NOMO-1 (cell line): Measurements from ENCODE around the gene DENND2A.
"Not testable (repeated sequence)": the region's sequence is repeated elsewhere in the genome, so short reads cannot be mapped to it uniquely, and the experiment has no call there.

Source experiments
- DNase-seq, 2 experiments: peaks; one replicate each; lab custom pipeline; 2025; ENCODE audit not compliant: unreplicated experiment in 2 of 2; lab: John Stamatoyannopoulos, UW

The DENND2A gene

GRCh38 chr7:140594131-140594691 is 46.4 kb downstream of the DENND2A start:
- DNase-seq = no peak

GRCh38 chr7:140593672-140593982 is 47.0 kb downstream of the DENND2A start:
- DNase-seq = no peak

GRCh38 chr7:140592964-140593671 is 47.5 kb downstream of the DENND2A start:
- no peak for DNase-seq

GRCh38 chr7:140591180-140591902 is 49.3 kb downstream of the DENND2A start:
- DNase-seq = peak in 1 of 2 experiments; percentile 1

- DNase-seq = no peak
Observed at GRCh38 chr7:140587243-140587642, 53.4 kb downstream of the DENND2A start.

GRCh38 chr7:140586516-140586915 is 54.1 kb downstream of the DENND2A start:
- no peak for DNase-seq

GRCh38 chr7:140585333-140585732 is 55.3 kb downstream of the DENND2A start:
- no peak for DNase-seq

- no peak for DNase-seq
Observed at GRCh38 chr7:140584195-140584851, 56.3 kb downstream of the DENND2A start.

GRCh38 chr7:140581411-140581810 is 59.2 kb downstream of the DENND2A start:
- no peak for DNase-seq

- DNase-seq = no peak
Observed at GRCh38 chr7:140577651-140578050, 63.0 kb downstream of the DENND2A start.

GRCh38 chr7:140576589-140576988 is 64.0 kb downstream of the DENND2A start:
- DNase-seq = no peak

GRCh38 chr7:140571538-140572122 is 69.0 kb downstream of the DENND2A start:
- DNase-seq = no peak

GRCh38 chr7:140570120-140570519 is 70.5 kb downstream of the DENND2A start:
- DNase-seq = no peak

- DNase-seq = no peak
Observed at GRCh38 chr7:140568021-140568813, 72.4 kb downstream of the DENND2A start.

GRCh38 chr7:140566186-140566585 is 74.4 kb downstream of the DENND2A start:
- not testable (repeated sequence) for DNase-seq

GRCh38 chr7:140565761-140566160 is 74.9 kb downstream of the DENND2A start:
- not testable (repeated sequence) for DNase-seq

GRCh38 chr7:140564643-140565042 is 76.0 kb downstream of the DENND2A start:
- no peak for DNase-seq

- DNase-seq = no peak
Observed at GRCh38 chr7:140562926-140563481, 77.6 kb downstream of the DENND2A start.

GRCh38 chr7:140559410-140559809 is 81.2 kb downstream of the DENND2A start:
- no peak for DNase-seq
